Ascending aorta (tissue), 2 donors: ENCODE data around the gene ACER1. TPM values are rescaled to one million over a fixed set of nuclear protein-coding genes. Genes with fewer than 3 reads are reported as not detected.

Experiments
- DNase-seq, 2 donors: peaks; one replicate each; pipeline ENCODE4 v3.0.0-alpha.2; 2019; ENCODE audit warnings: low spot score in 2 of 2
- H3K27ac ChIP-seq, 2 donors: fragments of 200-600 bp; sonication (generic); one replicate each; pipeline ENCODE4 v1.5.1; 2016 to 2017; ENCODE audit warnings: mild to moderate bottlenecking in 1 of 2
- H3K27me3 ChIP-seq: fragments of 200-600 bp; sonication (generic); one replicate; pipeline ENCODE4 v1.5.1; 2017
- H3K36me3 ChIP-seq, 2 donors: fragments of 200-600 bp; sonication (generic); one replicate each; pipeline ENCODE4 v1.5.1; 2016
- H3K4me1 ChIP-seq, 2 donors: fragments of 200-600 bp; sonication (generic); one replicate each; pipeline ENCODE4 v1.5.1; 2016 to 2017; ENCODE audit warnings: mild to moderate bottlenecking in 1 of 2
- H3K4me3 ChIP-seq, 2 donors: fragments of 200-600 bp; sonication (generic); one replicate each; pipeline ENCODE4 v1.5.1; 2016 to 2017; ENCODE audit warnings: mild to moderate bottlenecking in 1 of 2
- H3K9me3 ChIP-seq, 2 donors: fragments of 200-600 bp; sonication (generic); one replicate each; pipeline ENCODE4 v1.5.1; 2016
- intact Hi-C: fragments of 100-400 bp; cut with DNase I; formaldehyde crosslinking; loops from one replicate; pipeline ENCODE4 v1.15.1; 2023
- total RNA-seq: library from RNA; depleted of rRNA; stranded (reverse); fragments of >200 nt; gene quantifications from one replicate; pipeline ENCODE4 v1.1.0, GENCODE V29; 2016
- TF ChIP-seq, protein P1 (sequence below), 3 experiments: fragments of 200-600 bp in 2 of 3; fragments of 450-650 bp in 1 of 3; sonication (generic) in 2 of 3; IDR thresholded peaks; one replicate each; pipeline ENCODE4 v1.5.1; 2016 to 2019; ENCODE audit warnings: antibody characterized with exemption in 3 of 3, mild to moderate bottlenecking in 1 of 3, moderate library complexity in 1 of 3

ACER1 gene, protein sequence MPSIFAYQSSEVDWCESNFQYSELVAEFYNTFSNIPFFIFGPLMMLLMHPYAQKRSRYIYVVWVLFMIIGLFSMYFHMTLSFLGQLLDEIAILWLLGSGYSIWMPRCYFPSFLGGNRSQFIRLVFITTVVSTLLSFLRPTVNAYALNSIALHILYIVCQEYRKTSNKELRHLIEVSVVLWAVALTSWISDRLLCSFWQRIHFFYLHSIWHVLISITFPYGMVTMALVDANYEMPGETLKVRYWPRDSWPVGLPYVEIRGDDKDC
- total RNA-seq, result not detected

DNA sequence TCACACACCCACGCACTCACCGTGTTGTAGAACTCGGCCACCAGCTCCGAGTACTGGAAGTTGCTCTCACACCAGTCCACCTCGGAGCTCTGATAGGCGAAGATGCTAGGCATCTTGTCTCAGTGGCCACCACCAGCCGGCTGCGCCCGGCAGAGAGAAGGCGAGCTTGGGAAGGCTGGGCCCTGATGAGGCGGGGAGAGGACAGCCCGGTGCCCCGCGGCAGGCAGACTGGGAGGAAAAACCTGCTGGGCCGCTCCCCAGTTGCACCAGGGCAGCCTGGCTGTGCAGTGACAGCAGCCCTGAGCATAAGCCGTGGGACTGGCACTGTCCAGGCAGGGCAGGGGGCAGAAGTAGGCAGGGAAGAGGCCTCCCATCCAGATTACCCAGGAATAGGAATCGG, at the start of gene ACER1:
TSS of gene ACER1 (minus strand) at position 174 of the 400 bp plus-strand sequence. CDS start at position 113, 61 bp downstream.
- Histone ChIP-seq H3K36me3 (no peaks in the 10 kb centered on the region), H3K4me3 (no peak within 1 kb of the TSS), H3K27me3 (no peaks in the 10 kb centered on the region), H3K4me1 (no peaks in the 10 kb centered on the region), H3K27ac (no peak within 1 kb of the TSS), H3K9me3 (no peaks in the 10 kb centered on the region)
- intact Hi-C loops, result no loop called here
- DNase-seq, result no peak
- TF ChIP-seq, protein P1, sequence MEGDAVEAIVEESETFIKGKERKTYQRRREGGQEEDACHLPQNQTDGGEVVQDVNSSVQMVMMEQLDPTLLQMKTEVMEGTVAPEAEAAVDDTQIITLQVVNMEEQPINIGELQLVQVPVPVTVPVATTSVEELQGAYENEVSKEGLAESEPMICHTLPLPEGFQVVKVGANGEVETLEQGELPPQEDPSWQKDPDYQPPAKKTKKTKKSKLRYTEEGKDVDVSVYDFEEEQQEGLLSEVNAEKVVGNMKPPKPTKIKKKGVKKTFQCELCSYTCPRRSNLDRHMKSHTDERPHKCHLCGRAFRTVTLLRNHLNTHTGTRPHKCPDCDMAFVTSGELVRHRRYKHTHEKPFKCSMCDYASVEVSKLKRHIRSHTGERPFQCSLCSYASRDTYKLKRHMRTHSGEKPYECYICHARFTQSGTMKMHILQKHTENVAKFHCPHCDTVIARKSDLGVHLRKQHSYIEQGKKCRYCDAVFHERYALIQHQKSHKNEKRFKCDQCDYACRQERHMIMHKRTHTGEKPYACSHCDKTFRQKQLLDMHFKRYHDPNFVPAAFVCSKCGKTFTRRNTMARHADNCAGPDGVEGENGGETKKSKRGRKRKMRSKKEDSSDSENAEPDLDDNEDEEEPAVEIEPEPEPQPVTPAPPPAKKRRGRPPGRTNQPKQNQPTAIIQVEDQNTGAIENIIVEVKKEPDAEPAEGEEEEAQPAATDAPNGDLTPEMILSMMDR (IDR thresholded peaks at IDR 0.05), result no peak

DNA sequence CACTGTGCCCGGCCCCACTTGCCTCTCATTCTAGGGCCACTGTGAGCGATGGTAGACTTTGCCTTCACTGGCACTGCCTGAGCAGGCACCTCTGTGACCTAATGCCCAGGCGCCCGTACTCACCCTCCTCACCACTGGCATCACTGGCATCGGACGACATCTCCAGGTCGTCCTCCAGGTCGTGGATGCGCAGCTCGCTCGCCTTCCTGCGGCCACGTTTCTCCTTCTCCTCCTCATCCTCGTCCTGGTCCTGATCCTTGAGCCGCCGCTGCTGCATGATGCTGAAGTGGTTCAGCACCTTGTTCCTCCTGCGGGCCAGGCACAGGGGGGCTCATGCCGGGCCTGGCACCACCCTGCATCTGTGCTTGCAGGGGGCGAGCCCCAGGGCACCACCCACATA, 49.8 kb upstream of the ACER1 start:
- H3K27ac ChIP-seq, result no peak overlapping the region
- TF ChIP-seq, protein P1 (IDR thresholded peaks at IDR 0.05), result no peak
- no peak for DNase-seq
- intact Hi-C loops, result no loop called here
- H3K36me3 ChIP-seq, result peaks cover 82 to 90% of the 10 kb centered on the region in 2 donors
- H3K9me3 ChIP-seq, result no peaks in the 10 kb centered on the region
- H3K4me1 ChIP-seq, result peaks cover 0 to under 1% of the 10 kb centered on the region in 2 donors
- H3K27me3 ChIP-seq, result no peaks in the 10 kb centered on the region
- no peak overlapping the region for H3K4me3 ChIP-seq

DNA sequence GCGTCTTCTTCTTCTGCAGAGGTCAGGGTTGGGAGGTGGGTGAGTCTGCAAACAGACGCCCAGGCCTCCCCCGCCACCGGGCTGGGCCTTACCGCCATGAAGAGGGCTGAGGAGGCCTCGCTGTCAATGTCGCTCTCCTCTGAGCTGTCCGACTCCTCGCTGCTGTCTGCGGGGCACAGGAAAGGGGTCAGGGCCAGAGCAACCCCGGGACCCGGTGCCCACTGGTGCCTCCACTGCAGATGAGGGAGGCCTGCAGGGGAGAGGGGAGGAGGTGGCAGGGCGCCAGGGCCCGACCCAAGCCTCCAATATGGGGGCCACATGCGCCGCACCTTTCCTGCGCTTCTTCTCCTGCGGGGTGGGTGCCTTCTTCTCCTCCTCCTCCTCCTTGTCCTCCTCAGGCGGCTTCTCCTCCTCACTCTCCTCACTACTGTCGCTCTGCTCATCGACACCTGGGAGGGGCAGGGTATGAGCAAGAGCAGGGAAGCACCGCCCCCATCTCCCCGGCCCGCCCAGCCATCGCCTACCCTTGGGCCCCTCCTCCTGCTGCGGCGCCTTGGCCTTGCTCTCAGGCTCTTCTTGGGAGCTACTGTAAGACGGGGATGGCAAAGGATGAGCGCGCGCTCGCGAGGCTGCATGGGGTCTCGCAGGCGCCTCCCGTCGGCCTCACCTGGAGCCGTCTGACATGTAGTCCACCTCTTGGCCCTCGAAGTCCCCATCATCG, 47.8 kb upstream of the ACER1 start:
- DNase-seq, result no peak
- Histone ChIP-seq H3K4me1 (peaks cover 0 to 7% of the 10 kb centered on the region in 2 donors), H3K36me3 (peaks cover 64 to 70% of the 10 kb centered on the region in 2 donors), H3K9me3 (no peaks in the 10 kb centered on the region), H3K27me3 (no peaks in the 10 kb centered on the region), H3K4me3 (no peak overlapping the region), H3K27ac (no peak overlapping the region)
- TF ChIP-seq, protein P1 (IDR thresholded peaks at IDR 0.05), result no peak
- intact Hi-C loops, result no loop called here

DNA sequence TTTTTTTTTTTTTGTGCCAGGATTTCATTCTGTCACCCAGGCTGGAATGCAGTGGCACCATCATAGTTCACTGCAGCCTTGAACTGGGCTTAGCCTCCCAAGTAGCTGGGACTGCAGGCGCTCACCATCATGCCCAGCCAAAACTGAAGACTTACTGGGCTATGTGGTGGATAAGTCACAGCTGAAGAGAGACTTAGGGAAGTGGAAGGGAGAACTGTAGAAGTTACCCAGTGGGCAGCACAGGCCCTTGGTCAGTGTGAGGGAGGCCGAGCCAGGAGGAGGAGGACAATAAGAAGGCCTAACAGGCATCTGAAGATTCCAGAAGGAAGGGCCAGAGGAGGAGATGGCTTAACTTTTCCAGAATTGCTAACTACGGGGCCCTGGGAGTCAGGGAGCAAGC, 46.3 kb upstream of the ACER1 start:
- TF ChIP-seq, protein P1 (IDR thresholded peaks at IDR 0.05), result no peak
- Histone ChIP-seq H3K36me3 (peaks cover 52 to 60% of the 10 kb centered on the region in 2 donors), H3K4me3 (no peak overlapping the region), H3K27me3 (no peaks in the 10 kb centered on the region), H3K27ac (no peak overlapping the region), H3K4me1 (peaks cover 0 to 7% of the 10 kb centered on the region in 2 donors), H3K9me3 (no peaks in the 10 kb centered on the region)
- no peak for DNase-seq
- intact Hi-C loops, result no loop called here

DNA sequence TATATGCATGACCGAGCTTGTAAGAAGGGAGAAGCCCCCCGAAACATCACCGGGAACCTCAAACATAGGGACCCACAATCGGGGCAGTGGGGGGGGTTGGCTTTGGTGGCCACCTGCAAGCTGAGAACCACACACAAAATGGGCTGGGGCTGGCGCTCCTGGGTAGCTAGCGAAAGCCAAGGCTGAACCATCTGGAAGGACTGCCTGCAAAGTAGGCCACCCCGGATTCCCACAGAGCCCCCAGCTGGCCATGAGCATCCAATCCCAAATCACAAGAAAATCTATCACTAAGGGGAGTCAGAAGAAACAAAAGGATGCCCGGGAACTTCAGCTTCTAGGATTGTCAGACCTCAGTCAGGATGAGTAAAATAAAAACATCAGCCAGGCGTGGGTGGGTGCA, 45.1 kb upstream of the ACER1 start:
- TF ChIP-seq, protein P1 (IDR thresholded peaks at IDR 0.05), result no peak
- H3K4me3 ChIP-seq, result no peak overlapping the region
- peaks cover 42 to 50% of the 10 kb centered on the region in 2 donors for H3K36me3 ChIP-seq
- no peak overlapping the region for H3K27ac ChIP-seq
- DNase-seq, result no peak
- intact Hi-C loops, result no loop called here
- no peaks in the 10 kb centered on the region for H3K27me3 ChIP-seq
- H3K4me1 ChIP-seq, result peaks cover 3 to 10% of the 10 kb centered on the region in 2 donors
- H3K9me3 ChIP-seq, result no peaks in the 10 kb centered on the region
